Measurements from ENCODE around the gene SLC38A8.

DNA sequence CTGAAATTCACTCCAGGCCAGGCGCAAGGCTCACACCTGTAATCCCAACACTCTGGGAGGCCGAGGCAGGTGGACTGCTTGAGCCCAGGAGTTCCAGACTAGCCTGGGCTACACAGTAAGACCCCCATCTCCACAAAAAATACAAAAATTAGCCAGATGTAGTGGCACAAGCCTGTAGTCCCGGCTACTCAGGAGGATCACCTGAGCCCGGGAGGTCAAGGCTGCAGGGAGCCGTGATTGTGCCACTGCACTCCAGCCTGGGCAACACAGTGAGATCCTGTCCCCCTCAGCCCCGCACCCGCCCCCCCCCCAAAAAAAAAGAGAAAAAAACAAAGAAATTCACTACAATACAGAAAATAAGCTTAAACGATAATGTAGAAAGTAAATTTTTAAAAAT is 42.7 kb upstream of the SLC38A8 start:
- TF ChIP-seq POLR2A (IDR thresholded peaks at IDR 0.05): no peak
- TF ChIP-seq, protein P1, sequence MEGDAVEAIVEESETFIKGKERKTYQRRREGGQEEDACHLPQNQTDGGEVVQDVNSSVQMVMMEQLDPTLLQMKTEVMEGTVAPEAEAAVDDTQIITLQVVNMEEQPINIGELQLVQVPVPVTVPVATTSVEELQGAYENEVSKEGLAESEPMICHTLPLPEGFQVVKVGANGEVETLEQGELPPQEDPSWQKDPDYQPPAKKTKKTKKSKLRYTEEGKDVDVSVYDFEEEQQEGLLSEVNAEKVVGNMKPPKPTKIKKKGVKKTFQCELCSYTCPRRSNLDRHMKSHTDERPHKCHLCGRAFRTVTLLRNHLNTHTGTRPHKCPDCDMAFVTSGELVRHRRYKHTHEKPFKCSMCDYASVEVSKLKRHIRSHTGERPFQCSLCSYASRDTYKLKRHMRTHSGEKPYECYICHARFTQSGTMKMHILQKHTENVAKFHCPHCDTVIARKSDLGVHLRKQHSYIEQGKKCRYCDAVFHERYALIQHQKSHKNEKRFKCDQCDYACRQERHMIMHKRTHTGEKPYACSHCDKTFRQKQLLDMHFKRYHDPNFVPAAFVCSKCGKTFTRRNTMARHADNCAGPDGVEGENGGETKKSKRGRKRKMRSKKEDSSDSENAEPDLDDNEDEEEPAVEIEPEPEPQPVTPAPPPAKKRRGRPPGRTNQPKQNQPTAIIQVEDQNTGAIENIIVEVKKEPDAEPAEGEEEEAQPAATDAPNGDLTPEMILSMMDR (IDR thresholded peaks at IDR 0.05): no peak
